ENCODE data around the gene CISD1.
"Not testable (repeated sequence)": the region's sequence is repeated elsewhere in the genome, so short reads cannot be mapped to it uniquely, and the experiment has no call there.

CISD1 gene

GRCh38 chr10:58268946-58269781 lies at the start of gene CISD1:
Gene CISD1, plus strand, starts transcription at chr10:58269162. Its CDS starts 112 bp downstream, at chr10:58269274.
- peak; percentile 93 for DNase-seq (ENCODE audit: low spot score)

DNA sequence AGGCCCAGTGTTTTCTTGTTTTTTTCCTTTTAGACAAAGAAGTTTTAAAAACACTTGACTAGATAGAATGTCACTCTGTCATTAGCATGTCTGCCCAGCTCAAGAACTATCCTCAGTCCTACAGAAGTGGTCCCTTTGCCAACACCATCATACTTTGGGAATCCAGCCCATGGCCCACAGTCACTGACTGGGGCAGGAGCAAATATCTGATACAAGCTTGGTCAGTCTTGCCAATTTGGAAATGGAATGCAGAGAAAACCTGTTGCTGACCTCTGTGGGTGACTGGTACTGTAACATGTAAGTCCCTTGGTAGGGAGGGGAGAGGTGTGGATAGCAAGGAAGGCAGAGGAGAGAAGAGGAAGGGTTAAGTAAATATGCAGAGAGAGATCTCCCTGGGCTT lies 49.1 kb upstream of the CISD1 start:
- no peak for DNase-seq (ENCODE audit: low spot score)

- DNase-seq (ENCODE audit: low spot score) = no peak
These were observed 48.1 kb upstream of the CISD1 start for GRCh38 chr10:58220769-58221451.

GRCh38 chr10:58225654-58226053 lies 43.3 kb upstream of the CISD1 start:
- no peak for DNase-seq (ENCODE audit: low spot score)

DNA sequence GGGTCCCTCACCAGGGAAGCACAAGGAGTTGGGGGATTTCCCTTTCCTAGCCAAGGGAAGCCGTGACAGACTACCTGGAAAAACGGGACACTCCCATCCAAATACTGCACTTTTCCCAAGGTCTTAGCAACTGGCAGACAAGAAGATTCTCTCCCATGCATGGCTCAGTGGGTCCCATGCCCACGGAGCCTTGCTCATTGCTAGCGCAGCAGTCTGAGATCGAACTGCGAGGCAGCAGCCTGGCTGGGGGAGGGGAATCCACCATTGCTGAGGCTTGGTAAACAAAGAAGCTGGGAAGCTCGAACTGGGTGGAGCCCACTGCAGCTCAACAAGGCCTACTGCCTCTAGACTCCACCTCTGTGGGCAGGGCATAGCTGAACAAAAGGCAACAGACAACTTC lies 39.1 kb upstream of the CISD1 start:
- DNase-seq (ENCODE audit: low spot score) = not testable (repeated sequence)

DNA sequence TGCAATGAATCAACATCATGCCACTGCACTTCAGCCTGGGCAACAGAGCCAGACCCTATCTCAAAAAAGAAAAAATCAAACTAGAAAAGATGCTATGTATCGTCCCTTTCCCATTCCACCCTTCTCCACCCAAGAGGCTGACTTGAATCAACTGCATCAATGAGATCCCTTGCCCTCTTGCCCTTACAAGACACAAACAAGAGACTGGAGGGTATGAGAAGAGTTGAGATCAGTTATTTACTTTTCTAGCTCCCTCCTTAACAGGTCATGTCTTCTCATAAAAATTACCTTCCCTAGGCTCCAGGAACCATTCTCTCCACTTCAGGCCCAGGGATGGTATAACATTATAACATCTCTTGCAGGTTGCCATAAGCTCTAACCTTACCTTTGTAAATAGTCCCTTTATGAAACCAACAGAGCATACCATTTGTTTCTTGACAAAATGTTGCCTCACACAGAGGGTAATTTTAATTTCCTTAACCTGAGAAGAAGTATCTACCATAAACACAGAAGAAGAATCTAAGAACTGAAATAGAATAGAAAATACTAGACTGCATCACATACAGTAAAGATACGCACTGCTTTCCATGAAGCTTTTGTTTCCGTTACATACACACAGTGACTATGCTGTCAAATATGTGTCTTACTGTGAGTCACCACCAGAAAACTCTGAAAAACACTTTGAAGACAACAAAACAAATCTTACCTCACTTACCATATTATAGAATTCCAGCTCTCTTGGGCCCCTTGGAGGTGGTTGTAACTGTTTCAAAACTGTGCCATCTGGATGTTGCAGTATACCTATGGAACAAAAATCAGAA lies 31.7 kb upstream of the CISD1 start:
- DNase-seq (ENCODE audit: low spot score) = no peak

GRCh38 chr10:58239561-58240169 lies 29.3 kb upstream of the CISD1 start:
- DNase-seq (ENCODE audit: low spot score) = no peak

- DNase-seq (ENCODE audit: low spot score) = no peak
These were observed 28.4 kb upstream of the CISD1 start for GRCh38 chr10:58240531-58240930.

DNA sequence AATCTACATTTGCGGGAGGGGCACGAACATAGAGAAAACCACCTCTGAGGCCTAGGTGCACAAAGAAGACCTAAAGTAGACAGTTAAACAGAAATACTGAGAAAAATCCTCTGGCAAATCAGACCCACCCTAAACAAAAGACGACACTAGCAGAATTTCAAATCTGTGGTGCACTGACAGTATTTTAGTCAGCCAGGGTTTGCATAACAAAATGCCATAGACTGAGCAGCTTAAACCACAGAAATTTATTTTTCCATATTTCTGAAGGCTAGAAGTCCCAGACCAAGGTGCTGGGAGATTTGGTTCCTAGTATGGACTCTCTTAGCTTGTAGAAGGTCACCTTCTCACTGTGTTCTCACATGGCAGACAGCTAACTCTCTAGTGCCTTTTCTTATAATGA lies 27.6 kb upstream of the CISD1 start:
- DNase-seq (ENCODE audit: low spot score) = no peak

DNA sequence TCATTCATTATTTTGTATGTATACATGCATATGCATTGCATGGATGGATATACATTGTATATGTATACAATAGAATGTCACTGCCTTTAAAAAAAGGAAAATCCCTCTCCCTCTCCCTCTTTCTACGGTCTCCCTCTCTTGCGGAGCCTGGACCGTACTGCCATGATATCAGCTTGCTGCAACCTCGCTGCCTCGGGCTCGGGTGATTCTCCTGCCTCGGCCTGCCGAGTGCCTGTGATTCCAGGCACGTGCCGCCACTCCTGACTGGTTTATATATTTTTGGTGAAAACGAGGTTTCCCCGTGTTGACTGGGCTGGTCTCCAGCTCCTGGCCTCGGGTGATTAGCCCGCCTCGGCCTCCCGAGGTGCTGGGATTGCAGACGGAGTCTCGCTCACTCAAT lies 25.7 kb upstream of the CISD1 start:
- no peak for DNase-seq (ENCODE audit: low spot score)

DNA sequence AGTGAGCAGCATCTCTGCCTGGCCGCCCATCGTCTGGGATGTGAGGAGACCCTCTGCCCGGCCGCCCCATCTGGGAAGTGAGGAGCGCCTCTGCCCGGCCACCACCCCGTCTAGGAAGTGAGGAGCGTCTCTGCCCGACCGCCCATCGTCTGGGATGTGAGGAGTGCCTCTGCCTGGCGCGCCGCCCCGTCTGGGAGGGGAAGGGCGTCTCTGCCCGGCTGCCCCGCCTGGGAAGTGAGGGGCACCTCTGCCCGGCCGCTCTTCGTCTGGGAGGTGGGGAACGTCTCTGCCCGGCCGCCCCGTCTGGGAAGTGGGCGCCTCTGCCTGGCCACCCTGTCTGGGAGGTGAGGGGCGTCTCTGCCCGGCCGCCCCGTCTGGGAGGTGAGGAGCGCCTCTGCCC lies 25.2 kb upstream of the CISD1 start:
- DNase-seq (ENCODE audit: low spot score) = not testable (repeated sequence)

DNA sequence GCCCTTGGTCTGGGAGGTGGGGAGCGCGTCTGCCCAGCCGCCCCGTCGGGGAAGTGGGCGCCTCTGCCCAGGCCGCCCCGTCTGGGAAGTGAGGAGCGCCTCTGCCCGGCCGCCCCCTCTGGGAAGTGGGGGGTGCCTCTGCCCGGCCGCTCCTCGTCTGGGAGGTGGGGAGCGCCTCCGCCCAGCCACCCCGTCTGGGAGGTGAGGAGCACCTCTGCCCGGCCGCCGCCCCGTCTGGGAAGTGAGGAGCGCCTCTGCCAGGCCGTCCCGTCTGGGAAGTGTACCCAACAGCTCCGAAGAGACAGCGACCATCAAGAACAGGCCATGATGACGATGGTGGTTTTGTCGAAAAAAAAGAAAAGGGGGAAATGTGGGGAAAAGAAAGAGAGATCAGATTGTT lies 24.7 kb upstream of the CISD1 start:
- DNase-seq (ENCODE audit: low spot score) = not testable (repeated sequence)

GRCh38 chr10:58244666-58245065 lies 24.3 kb upstream of the CISD1 start:
- not testable (repeated sequence) for DNase-seq (ENCODE audit: low spot score)

DNA sequence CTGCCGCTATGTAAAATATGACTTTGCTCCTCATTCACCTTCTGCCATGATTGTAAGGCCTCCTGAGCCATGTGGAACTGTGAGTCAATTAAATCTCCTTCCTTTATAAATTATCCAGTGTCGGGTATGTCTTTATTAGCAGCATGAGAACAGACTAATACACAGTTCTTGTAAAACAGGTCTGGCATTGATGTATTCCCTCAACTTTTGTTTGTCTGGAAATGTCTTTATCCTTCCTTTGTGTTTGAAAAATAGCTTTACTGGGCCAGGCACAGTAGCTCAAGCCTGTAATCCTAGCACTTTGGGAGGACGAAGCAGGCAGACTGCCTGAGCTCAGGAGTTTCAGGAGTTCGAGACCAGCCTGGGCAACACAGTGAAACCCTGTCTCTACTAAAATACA lies 15.8 kb upstream of the CISD1 start:
- DNase-seq (ENCODE audit: low spot score) = no peak

DNA sequence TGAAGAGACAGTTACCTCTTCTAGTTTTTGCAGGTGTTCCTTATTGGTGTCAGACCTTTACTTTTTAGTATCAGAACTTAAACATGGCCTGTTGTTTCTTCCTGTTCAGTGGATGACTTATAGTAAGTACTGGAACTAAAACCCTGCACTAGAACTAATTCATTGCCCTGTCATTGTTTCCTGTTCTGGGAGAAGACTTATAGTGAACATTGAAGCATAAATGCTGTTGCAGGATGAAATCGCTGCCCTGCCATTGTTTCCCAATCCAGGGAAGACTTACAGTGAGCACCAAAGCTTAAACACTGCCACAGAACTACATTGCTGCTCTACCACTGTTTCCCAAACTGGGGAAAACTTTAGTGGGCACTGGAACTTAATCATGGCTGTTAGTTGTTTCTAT lies 14.3 kb upstream of the CISD1 start:
- no peak for DNase-seq (ENCODE audit: low spot score)

GRCh38 chr10:58256013-58256780 lies 12.8 kb upstream of the CISD1 start:
- not testable (repeated sequence) for DNase-seq (ENCODE audit: low spot score)

GRCh38 chr10:58258977-58259692 lies 9.8 kb upstream of the CISD1 start:
- no peak for DNase-seq (ENCODE audit: low spot score)

- DNase-seq (ENCODE audit: low spot score) = no peak
These were observed 8.6 kb upstream of the CISD1 start for GRCh38 chr10:58260334-58260733.

DNA sequence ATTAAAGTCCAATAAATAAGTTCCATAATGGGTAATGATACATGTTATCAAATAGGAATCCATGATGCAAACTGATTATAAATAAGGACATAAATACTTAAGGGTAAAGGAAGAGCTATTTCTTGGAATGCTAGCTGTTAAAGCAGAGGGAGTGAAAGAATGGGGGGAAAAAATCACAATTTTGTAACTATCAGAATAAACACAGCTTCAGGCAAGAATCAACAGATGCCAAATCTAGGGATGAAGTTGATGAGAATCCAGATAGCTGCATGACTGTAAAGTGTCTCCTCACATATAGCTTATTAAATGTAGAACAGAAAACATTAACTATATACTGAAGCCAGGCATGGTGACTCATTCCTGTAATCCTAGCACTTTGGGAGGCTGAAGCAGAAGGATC lies 6.2 kb upstream of the CISD1 start:
- DNase-seq (ENCODE audit: low spot score) = no peak

GRCh38 chr10:58264780-58265179 lies 4.2 kb upstream of the CISD1 start:
- DNase-seq (ENCODE audit: low spot score) = no peak

DNA sequence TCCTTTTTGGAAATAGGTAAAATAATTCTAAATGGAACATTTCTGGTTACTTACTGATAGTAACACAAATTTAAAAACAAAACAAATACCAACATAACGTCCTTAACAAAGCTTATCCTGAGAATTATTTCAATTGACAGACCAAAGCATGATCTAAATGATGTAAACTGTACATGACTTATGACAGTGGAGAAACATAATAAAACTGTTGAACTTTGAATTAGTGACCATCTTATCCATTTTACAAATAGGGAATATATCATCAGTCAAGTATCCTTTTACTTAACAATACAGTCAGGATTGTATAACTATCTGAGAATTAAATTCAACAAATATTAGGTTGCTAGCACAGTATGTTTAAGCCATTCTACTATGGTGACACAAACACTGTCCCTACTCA lies 3.7 kb upstream of the CISD1 start:
- DNase-seq (ENCODE audit: low spot score) = no peak

All from hematopoietic multipotent progenitor cell treated with erythropoietin and hydrocortisone succinate and interleukin-3 and kit ligand, for 15 days (in vitro differentiated cells).